GM19099 (cell line): Measurements from ENCODE around the gene GALNT9.

ENCODE experiments used
- POLR2A ChIP-seq: IDR thresholded peaks from 3 replicates; pipeline ENCODE4 v1.6.1; 2011; ENCODE audit warnings: low read depth; ENCODE audit not compliant: insufficient read length; ENCODE audit errors: extremely low read depth

The GALNT9 gene

GRCh38 chr12:132287391-132288238 lies 41.8 kb downstream of the GALNT9 start:
- TF ChIP-seq POLR2A = no peak

- TF ChIP-seq POLR2A = no peak
These were observed 42.5 kb downstream of the GALNT9 start for GRCh38 chr12:132286912-132287311.

- TF ChIP-seq POLR2A = no peak
These were observed 43.3 kb downstream of the GALNT9 start for GRCh38 chr12:132285991-132286681.

GRCh38 chr12:132284827-132285741 lies 44.3 kb downstream of the GALNT9 start:
- no peak for TF ChIP-seq POLR2A

GRCh38 chr12:132284071-132284826 lies 45.1 kb downstream of the GALNT9 start:
- TF ChIP-seq POLR2A = no peak

- no peak for TF ChIP-seq POLR2A
These were observed 46.2 kb downstream of the GALNT9 start for GRCh38 chr12:132282950-132283771.

- no peak for TF ChIP-seq POLR2A
These were observed 47.1 kb downstream of the GALNT9 start for GRCh38 chr12:132282031-132282949.

- TF ChIP-seq POLR2A = no peak
These were observed 48.4 kb downstream of the GALNT9 start for GRCh38 chr12:132281038-132281437.

GRCh38 chr12:132280406-132280805 lies 49.0 kb downstream of the GALNT9 start:
- no peak for TF ChIP-seq POLR2A

- TF ChIP-seq POLR2A = no peak
These were observed 49.5 kb downstream of the GALNT9 start for GRCh38 chr12:132279930-132280329.

- no peak for TF ChIP-seq POLR2A
These were observed 50.1 kb downstream of the GALNT9 start for GRCh38 chr12:132279184-132279889.

- TF ChIP-seq POLR2A = no peak
These were observed 50.8 kb downstream of the GALNT9 start for GRCh38 chr12:132278401-132279183.

- no peak for TF ChIP-seq POLR2A
These were observed 51.4 kb downstream of the GALNT9 start for GRCh38 chr12:132277949-132278348.
